RCC 7860 (cell line): ENCODE results near the gene ANKLE1.
A peak's percentile ranks its signal among the peaks of the same experiment; 100 is the strongest.
"Not testable (repeated sequence)": the region's sequence is repeated elsewhere in the genome, so short reads cannot be mapped to it uniquely, and the experiment has no call there.

Source experiments
- DNase-seq: peaks from one replicate; pipeline ENCODE4 v3.0.0-alpha.2; 2015; ENCODE audit warnings: low spot score
- FAIRE-seq: peaks from 2 replicates; lab custom pipeline; 2012; peaks lifted over from hg19 to GRCh38; lab: Jason Lieb, UNC

ANKLE1 gene

DNA sequence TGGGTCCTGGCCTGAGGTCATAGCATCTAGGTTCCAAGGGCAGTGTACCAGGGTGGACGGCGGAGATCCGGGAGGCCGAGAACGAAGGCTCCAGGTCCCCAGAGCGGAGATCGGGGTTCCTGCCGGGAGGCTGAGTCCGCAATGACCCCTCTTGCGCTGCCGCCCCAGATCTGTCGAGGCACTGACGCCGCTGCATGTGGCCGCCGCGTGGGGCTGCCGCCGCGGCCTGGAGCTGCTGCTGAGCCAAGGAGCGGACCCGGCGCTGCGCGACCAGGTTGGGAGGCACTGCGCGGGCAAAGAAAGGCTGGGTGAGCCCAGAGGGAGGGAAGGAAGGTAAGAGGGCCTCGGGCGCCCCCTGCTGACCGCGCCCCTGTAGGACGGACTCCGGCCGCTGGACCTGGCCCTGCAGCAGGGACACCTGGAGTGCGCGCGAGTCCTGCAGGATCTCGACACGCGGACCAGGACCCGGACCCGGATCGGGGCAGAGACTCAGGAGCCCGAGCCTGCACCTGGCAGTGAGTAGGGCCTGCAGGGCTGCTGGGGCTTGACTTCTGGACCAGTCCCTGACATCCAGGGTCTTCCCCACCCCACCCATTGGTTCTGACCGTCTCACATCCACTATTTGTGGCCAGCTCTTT, 906 bp downstream of the ANKLE1 start:
- DNase-seq (peak; percentile 75), FAIRE-seq (no peak)

- DNase-seq (no peak), FAIRE-seq (no peak)
Measured at GRCh38 chr19:17283504-17283996, 1.8 kb downstream of the ANKLE1 start.

DNA sequence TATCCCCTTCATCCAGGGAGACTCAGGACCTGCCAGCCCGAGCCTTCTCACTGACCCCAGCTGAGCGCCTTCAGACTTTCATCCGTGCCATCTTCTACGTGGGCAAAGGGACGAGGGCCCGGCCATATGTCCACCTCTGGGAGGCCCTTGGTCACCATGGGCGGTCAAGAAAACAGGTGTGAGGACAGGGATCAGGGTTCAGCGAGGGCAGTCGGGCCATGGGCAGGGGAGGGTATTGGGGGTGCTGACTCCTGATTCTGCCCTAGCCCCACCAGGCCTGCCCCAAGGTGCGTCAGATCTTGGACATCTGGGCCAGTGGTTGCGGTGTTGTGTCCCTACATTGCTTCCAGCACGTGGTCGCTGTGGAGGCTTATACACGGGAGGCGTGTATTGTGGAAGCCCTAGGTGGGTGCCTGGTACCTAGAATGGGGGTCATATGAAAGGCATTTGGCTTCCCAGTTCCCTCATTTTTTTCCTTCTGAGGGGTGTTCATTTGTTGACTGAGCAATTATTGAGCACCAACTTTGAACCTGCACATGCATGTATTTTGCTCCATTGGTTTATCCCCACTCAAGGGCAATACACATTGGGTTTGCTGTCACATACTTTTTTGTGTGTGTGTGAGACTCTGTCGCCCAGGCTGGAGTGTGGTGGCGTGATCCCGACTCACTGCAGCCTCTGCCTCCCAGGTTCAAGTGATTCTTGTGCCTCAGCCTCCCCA, 3.9 kb downstream of the ANKLE1 start:
- FAIRE-seq (no peak), DNase-seq (no peak)

- FAIRE-seq (no peak), DNase-seq (no peak)
Measured at GRCh38 chr19:17286263-17286662, 4.6 kb downstream of the ANKLE1 start.

DNA sequence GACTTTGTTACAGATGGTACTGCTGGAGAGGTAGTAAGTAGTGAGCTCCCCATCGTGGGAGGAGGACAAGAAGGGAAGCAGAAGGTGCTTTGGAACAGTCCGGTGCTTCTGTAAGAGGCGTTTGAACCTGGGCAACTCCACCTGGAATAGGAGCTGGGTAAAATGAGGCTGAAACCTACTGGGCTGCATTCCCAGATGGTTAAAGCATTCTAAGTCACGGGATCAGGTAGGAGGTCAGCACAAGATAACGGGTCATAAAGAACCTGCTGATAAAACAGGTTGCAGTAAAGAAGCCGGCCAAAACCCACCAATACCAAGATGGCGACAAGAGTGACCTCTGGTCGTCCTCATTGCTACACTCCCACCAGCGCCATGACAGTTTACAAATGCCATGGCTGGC, 5.1 kb downstream of the ANKLE1 start:
- DNase-seq (no peak), FAIRE-seq (no peak)

DNA sequence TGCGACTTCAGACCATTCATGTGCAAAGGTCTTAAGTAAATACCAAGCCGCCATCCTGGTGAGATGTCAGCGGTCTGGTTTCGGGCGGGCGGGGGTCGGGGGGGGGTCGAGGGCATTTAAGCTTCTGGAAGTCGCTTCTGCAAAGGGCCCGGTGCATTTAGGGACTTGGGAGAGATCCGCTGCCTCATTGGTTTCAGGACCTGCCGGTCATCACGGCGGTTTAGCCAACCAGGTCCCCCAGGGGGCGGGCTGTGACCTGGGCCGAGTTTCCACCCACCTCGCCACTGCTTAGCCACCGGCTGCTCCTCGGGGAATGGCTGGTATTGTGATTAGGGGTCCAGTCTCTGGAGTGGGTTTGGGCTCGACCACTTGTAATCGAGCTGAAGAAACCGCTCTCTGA, 7.8 kb downstream of the ANKLE1 start:
- FAIRE-seq (no peak), DNase-seq (no peak)

DNA sequence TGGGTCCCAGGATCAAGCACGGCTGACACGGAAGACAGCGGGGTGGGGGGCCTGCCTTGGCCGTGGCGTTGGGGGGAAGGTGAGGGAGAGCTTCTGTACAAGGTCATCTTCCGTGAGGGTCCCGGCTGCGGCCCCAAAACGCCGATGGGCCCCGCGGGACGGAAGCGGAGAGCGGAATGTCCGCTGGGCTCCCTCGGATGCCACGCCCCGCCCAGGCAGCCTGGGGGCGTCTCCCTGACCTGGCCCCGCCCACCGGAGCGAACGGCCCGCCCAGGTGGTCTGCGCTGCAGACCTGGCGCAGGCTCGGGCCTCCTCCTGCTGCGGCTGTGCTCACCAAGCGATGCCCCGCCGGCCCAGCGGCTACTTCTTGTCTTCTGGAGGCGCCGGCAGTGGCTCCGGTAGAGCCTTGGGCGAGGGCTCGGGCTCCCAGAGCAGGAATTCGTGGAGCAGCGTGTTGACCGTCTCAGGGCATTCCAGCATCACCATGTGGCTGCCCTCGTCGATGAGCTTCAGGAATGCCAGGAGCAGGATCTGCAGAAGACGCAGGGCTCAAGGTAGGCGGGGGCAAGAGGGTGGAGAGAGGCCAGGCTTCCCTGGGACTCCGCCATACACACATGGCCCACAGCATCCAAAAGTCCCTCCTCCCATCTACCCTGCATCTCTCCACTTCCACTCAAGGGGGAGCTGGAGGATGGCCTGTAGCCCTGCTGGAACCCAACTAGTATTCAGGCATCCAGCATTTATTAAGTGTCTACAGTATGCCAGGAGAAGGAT, 10.8 kb downstream of the ANKLE1 start:
- no peak for FAIRE-seq
- no peak for DNase-seq

DNA sequence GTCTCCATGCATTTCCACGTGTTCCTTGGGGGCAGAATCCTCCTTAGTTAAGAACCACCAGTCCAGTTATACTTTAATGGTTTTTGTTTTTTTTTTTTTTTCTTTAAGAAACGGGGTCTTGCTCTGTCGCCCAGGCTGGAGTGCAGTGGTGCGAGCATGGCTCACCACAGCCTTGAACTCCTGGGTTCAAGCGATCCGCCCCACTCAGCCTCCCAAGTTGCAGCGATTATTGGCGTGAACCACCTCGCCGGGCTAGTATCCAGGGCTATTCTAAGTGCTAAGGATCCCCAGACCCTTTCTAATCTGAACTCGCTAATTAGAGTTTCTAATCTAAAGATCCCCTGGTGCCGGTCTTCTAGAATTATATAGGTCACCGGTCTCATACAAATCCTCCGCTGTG, 11.9 kb downstream of the ANKLE1 start:
- no peak for DNase-seq

GRCh38 chr19:17294051-17294891, 12.6 kb downstream of the ANKLE1 start:
- DNase-seq = no peak
- FAIRE-seq = no peak

More for the DNA sequence above, 11.9 kb downstream of the ANKLE1 start:
- FAIRE-seq = no peak

DNA sequence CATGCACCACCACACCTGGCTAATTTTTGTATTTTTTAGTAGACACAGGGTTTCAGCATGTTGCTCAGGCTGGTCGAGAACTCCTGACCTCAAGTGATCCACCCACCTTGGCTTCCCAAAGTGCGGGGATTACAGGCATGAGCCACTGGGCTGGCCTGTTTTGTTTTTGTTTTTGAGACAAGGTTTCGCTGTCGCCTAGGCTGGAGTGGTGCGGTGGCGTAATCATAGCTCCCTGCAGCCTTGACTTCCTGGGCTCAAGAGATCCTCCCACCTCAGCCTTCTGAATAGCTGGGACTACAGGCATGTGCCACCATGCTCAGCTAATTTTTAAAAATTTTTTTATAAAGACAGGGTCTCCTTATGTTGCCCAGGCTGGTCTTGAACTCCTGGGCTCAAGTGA, 13.8 kb downstream of the ANKLE1 start:
- not testable (repeated sequence) for FAIRE-seq, DNase-seq

- FAIRE-seq (peak; percentile 41), DNase-seq (peak; percentile 71)
Measured at GRCh38 chr19:17296273-17296672, 14.6 kb downstream of the ANKLE1 start.

- DNase-seq (no peak), FAIRE-seq (no peak)
Measured at GRCh38 chr19:17296976-17297375, 15.3 kb downstream of the ANKLE1 start.

DNA sequence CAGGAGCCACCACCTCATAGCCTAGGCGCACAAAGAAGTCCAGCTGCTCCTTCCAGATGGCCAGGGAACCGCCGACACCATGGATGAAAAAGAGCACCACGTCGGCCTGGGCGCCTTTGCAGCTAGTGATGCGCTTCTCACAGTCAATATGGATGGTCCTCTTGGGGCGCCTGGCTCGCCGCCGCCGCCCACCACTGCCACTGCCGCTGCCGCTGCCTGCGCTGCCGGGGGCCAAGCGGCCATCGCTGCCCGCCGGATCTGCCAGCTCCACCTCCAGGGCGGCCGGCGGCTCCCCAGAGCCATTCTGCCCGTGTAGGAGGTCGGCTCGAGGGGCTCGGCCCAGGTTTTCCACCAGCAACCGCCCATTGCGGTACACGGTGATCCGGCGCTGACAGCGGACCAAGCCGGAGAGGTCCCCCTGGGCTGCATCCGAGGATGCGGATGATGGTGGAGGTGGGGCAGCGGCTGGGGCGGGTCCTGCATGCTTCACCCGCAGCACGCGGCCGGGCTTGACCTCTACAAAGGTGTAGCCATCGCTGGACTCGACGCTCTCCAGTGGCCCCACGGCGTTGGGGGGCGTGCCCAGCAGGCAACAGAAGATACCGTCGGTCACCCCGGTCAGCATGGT, 19.4 kb downstream of the ANKLE1 start:
- no peak for FAIRE-seq
- no peak for DNase-seq

DNA sequence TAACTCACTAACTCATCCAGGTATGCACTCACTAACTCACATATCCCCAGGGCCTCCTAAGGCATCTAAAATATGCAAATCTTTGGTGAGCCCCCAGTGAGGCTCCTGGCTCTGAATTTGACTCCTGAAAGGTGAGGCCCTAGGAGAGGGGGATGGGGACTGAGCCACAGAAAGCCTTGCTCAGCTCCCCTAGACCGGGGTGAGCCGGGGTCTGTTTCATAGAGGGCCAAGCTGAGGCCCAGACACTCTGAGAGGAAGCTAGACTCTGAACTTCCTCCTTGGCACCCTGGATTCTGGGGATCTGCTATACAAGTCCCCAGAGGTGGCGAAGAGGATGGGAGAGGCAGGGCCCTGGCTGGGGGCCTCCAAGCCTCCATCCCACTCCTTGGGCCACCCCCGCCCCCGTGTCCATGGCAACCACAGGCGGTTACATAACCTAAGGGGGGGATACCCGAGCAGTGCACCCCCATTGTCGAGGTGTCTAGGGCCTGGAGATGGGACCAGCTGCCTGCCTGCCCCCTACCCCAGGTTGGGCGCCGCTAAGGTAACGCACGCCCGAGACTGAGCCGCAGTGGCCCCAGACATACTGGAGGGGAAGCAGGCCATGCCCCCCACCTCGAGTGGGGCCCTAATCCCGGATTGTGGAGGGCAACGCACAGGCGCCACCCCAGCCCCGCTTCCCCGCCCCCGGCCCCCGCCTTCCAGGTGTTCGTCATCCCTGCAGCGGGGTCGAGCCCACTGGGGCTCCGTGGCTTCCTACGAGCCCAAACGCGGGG, 20.9 kb downstream of the ANKLE1 start:
- FAIRE-seq (no peak), DNase-seq (no peak)

DNA sequence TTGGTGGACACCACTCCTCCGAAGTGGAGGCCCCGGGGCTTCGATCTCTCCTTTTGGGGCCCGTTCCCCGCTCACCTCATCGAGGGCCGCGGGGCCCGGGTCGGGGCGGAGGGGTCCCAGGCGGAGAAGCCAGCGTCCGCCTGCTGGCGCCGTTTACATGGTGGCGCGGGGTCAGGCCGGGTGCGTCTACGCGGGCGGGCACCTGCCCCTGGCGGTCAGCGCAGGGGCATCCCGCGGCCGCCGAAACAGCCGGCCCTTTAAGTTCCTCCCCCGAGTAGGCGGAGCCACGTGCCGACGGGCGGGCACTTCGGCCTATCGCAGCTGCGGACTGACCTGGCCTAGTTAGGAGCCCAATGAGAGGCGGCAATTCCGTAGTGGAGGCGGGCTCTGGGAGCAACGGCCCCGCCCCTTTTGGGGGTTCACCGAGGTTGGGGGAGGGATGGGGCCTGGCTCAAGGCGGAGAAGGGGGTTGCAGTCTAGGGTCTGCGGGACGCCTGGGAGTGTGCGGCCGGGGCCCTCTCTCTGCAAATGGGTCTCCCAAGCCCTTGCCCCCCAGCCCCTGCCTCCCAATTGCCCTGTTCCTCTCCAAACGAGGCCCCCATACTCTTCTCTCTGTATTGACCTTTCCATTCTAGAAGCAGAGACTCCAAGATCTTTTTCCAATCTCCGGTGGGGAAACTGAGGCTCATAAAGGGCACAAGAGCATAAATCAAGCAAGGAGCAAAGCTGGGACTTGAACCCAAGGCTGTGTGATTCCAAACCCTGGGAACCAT, 21.7 kb downstream of the ANKLE1 start, which contains the start of gene ABHD8:
Gene ABHD8, minus strand, starts transcription at position 259 of the 773 bp plus-strand sequence. CDS start 1,809 bp downstream, outside the sequence.
- FAIRE-seq (peak; percentile 11), DNase-seq (peak; percentile 86)

- DNase-seq (no peak), FAIRE-seq (no peak)
Measured at GRCh38 chr19:17303940-17304267, 22.2 kb downstream of the ANKLE1 start.

GRCh38 chr19:17304386-17305215, 22.9 kb downstream of the ANKLE1 start:
- FAIRE-seq (no peak), DNase-seq (no peak)

GRCh38 chr19:17305216-17305516, 23.5 kb downstream of the ANKLE1 start:
- FAIRE-seq = no peak
- DNase-seq = no peak
